MG63 (cell line): ENCODE measurements around the gene RBM33. TPM values are rescaled to one million over a fixed set of nuclear protein-coding genes. Genes with fewer than 3 reads are reported as not detected.

ENCODE experiments used
- DNase-seq: peaks from one replicate; pipeline ENCODE4 v3.0.0-alpha.2; 2020
- H3K27me3 ChIP-seq: fragments of 250-450 bp; sonication (Bioruptor Pico); 2 replicates; pipeline ENCODE4 v1.5.1; 2020; ENCODE audit warnings: mild to moderate bottlenecking, moderate library complexity
- H3K36me3 ChIP-seq: fragments of 250-450 bp; sonication (Bioruptor Pico); 2 replicates; pipeline ENCODE4 v1.5.1; 2020; ENCODE audit warnings: mild to moderate bottlenecking, moderate library complexity
- H3K4me3 ChIP-seq: fragments of 250-450 bp; sonication (Bioruptor Pico); 2 replicates; pipeline ENCODE4 v1.5.1; 2020; ENCODE audit warnings: mild to moderate bottlenecking, moderate library complexity
- H3K9me3 ChIP-seq: fragments of 250-450 bp; sonication (Bioruptor Pico); 2 replicates; pipeline ENCODE4 v1.5.1; 2020; ENCODE audit warnings: mild to moderate bottlenecking, moderate library complexity
- total RNA-seq: library from RNA; depleted of rRNA; stranded (reverse); fragments of >200 nt; shearing (Covaris generic); gene quantifications from 2 replicates; pipeline ENCODE4 v1.2.3, GENCODE V29; 2014; ENCODE audit warnings: low replicate concordance

Gene RBM33
- total RNA-seq, 1 experiment from 2014 or later: 7.6 TPM

DNA sequence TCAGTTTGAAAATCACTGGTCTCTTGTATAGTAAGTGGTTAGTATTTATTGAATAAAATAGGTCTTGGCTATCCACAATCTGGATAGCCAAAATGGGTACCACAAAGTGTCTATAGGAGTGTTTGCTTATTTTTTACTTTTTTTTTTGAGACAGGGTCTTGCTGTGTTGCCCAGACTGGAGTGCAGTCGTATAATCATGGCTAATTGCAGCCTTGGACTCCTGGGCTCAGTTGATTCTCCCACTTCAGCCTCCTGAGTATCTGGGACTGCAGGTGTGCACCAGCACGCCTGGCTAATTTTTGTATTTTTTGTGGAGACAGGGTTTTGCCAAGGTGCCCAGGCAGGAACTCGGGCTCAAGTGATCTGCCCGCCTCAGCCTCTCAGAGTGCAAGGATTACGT is 2.8 kb downstream of the RBM33 start:
- Histone ChIP-seq H3K36me3 (peaks cover 39% of the 10 kb centered on the region), H3K27me3 (no peaks in the 10 kb centered on the region), H3K4me3 (no peak overlapping the region), H3K9me3 (peaks cover 16% of the 10 kb centered on the region)
- no peak for DNase-seq

DNA sequence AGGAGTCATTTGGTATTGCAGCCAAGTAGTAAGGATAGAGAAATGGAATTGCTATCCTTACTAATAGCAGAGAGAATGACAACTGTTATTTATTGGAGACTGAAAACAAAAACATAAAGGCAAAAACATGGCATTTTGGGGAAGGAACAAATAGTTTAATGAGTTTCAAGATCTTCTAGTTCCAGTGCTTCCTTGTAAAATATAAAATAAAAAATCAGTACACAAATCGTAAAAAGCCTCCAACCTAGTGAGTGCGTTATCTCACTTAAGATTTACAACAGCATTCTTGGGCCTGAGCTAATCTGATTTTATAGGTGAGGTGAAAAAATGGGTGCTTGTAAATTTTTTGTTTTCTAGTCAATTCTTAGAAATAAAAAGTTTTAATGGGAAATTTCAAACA is 3.3 kb downstream of the RBM33 start:
- peaks cover 35% of the 10 kb centered on the region for H3K36me3 ChIP-seq
- peaks cover 16% of the 10 kb centered on the region for H3K9me3 ChIP-seq
- H3K4me3 ChIP-seq: no peak overlapping the region
- no peak for DNase-seq
- H3K27me3 ChIP-seq: no peaks in the 10 kb centered on the region

DNA sequence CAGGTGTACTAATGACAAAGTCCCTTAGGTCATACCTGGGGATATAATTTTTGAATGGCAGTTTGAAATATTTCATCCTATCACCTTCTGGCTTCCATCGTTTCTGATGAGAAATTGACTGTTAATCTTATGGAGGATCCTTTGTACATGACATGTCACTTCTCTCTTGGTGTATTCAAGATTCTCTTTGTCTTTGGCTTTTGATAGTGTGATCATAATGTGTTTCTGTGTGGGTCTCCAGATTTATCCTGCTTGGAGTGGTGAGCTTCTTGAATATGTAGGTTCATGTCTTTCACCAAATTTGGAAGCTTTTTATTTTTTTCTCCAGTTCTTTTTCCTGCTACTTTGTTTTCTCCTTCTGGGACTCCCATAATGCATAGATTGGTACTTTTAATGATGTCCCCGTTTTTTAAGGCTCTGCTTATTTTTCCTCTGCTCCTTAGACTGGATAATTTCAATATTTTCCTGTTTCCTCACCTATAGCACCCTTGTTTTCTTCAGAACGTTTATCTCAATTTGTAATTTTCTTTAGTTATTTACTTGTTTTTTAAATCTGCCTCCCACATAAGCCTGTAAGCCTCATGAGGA is 4.4 kb downstream of the RBM33 start:
- H3K27me3 ChIP-seq: no peaks in the 10 kb centered on the region
- peaks cover 33% of the 10 kb centered on the region for H3K36me3 ChIP-seq
- no peak overlapping the region for H3K4me3 ChIP-seq
- DNase-seq: no peak
- H3K9me3 ChIP-seq: peaks cover 16% of the 10 kb centered on the region

GRCh38 chr7:155649588-155649987 is 5.1 kb downstream of the RBM33 start:
- Histone ChIP-seq H3K4me3 (no peak overlapping the region), H3K36me3 (peaks cover 33% of the 10 kb centered on the region), H3K27me3 (no peaks in the 10 kb centered on the region), H3K9me3 (peaks cover 16% of the 10 kb centered on the region)
- DNase-seq: no peak

- peaks cover 16% of the 10 kb centered on the region for H3K9me3 ChIP-seq
- H3K4me3 ChIP-seq: no peak overlapping the region
- DNase-seq: no peak
- H3K27me3 ChIP-seq: no peaks in the 10 kb centered on the region
- H3K36me3 ChIP-seq: peaks cover 22% of the 10 kb centered on the region
These were observed 8.0 kb downstream of the RBM33 start for GRCh38 chr7:155652156-155653114.

- 0 out of 2 replicates have a peak, but pooled peaks cover 7% of the 10 kb centered on the region for H3K9me3 ChIP-seq
- H3K36me3 ChIP-seq: peaks cover 8% of the 10 kb centered on the region
- H3K27me3 ChIP-seq: no peaks in the 10 kb centered on the region
- H3K4me3 ChIP-seq: no peak overlapping the region
- no peak for DNase-seq
These were observed 9.3 kb downstream of the RBM33 start for GRCh38 chr7:155653803-155654202.

- no peak for DNase-seq
- Histone ChIP-seq H3K4me3 (no peak overlapping the region), H3K27me3 (no peaks in the 10 kb centered on the region), H3K36me3 (no peaks in the 10 kb centered on the region), H3K9me3 (no peaks in the 10 kb centered on the region)
These were observed 12.4 kb downstream of the RBM33 start for GRCh38 chr7:155656891-155657290.

GRCh38 chr7:155660059-155660757 is 15.7 kb downstream of the RBM33 start:
- no peaks in the 10 kb centered on the region for H3K27me3 ChIP-seq
- no peaks in the 10 kb centered on the region for H3K36me3 ChIP-seq
- no peaks in the 10 kb centered on the region for H3K9me3 ChIP-seq
- no peak overlapping the region for H3K4me3 ChIP-seq
- no peak for DNase-seq

GRCh38 chr7:155660758-155661093 is 16.3 kb downstream of the RBM33 start:
- Histone ChIP-seq H3K4me3 (no peak overlapping the region), H3K9me3 (no peaks in the 10 kb centered on the region), H3K27me3 (no peaks in the 10 kb centered on the region), H3K36me3 (no peaks in the 10 kb centered on the region)
- no peak for DNase-seq

GRCh38 chr7:155662343-155663043 is 18.0 kb downstream of the RBM33 start:
- no peaks in the 10 kb centered on the region for H3K27me3 ChIP-seq
- H3K36me3 ChIP-seq: peaks cover 4% of the 10 kb centered on the region
- DNase-seq: no peak
- no peak overlapping the region for H3K4me3 ChIP-seq
- H3K9me3 ChIP-seq: no peaks in the 10 kb centered on the region

- Histone ChIP-seq H3K9me3 (no peaks in the 10 kb centered on the region), H3K36me3 (peaks cover 4% of the 10 kb centered on the region), H3K4me3 (no peak overlapping the region), H3K27me3 (no peaks in the 10 kb centered on the region)
- no peak for DNase-seq
These were observed 19.5 kb downstream of the RBM33 start for GRCh38 chr7:155663937-155664336.

DNA sequence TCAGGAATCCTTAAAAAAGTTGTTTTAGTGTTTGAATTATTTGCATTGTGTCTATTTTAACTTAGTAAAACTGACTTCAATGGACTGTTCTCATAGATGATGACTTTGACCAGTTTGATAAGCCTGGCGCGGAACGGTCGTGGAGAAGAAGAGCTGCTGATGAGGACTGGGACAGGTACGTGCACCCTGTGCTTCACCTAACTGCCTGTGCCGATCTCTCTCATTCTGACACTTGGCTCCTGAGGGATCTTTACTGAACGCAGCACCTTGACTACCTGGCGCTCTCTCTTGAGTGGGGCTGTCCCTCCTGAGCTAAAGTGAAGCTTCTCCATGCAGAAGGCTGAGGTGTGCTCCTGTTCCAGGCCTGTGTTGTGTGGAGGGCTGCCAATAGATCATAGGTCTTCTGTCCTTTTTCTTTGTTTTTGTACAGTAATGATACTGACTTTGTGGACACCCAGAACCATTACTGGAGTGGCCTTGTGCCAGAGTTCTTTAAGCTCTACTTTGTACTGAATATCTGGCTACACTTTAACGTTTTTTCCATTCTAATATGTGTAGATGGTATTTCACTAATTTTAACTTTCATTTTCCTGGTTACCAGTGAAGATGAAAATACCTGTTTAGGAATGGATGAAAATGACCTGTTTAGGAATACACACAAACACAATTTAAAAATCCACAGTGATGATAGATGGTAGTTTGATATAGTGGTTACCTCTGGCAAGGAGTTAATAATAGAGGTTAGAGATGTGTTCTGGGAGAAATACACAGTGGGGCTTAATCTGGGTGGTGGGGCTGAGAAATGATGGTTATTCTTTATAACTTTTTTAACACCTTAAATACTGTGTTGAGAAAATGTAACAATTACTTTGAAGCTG is 20.9 kb downstream of the RBM33 start:
- no peaks in the 10 kb centered on the region for H3K27me3 ChIP-seq
- no peak for DNase-seq
- H3K36me3 ChIP-seq: peaks cover 4% of the 10 kb centered on the region
- H3K4me3 ChIP-seq: no peak overlapping the region
- no peaks in the 10 kb centered on the region for H3K9me3 ChIP-seq

DNA sequence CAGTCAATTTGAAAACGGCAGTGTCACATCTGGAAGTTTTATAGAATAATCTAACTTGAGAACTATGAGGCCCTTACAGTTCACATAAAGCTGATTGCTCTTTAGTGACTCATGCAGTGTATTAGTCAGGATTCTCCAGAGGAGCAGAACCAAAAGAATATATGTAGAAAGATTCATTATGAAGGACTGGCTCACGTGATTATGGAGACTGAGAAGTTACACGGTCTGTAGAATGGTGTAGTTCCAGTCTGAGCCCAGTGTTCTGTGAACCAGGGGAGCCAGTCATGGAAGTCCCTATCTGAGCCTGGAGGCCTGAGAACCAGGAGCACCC is 21.5 kb downstream of the RBM33 start:
- Histone ChIP-seq H3K36me3 (peaks cover 4% of the 10 kb centered on the region), H3K4me3 (no peak overlapping the region), H3K9me3 (no peaks in the 10 kb centered on the region), H3K27me3 (no peaks in the 10 kb centered on the region)
- peak; percentile 1 for DNase-seq

- peaks cover 4% of the 10 kb centered on the region for H3K36me3 ChIP-seq
- H3K27me3 ChIP-seq: no peaks in the 10 kb centered on the region
- H3K4me3 ChIP-seq: no peak overlapping the region
- H3K9me3 ChIP-seq: no peaks in the 10 kb centered on the region
- no peak for DNase-seq
These were observed 22.9 kb downstream of the RBM33 start for GRCh38 chr7:155667241-155667829.

GRCh38 chr7:155669717-155670505 is 25.4 kb downstream of the RBM33 start:
- no peak overlapping the region for H3K4me3 ChIP-seq
- H3K36me3 ChIP-seq: peaks cover 4% of the 10 kb centered on the region
- no peaks in the 10 kb centered on the region for H3K9me3 ChIP-seq
- H3K27me3 ChIP-seq: no peaks in the 10 kb centered on the region
- DNase-seq: peak; percentile 65
